NOMO-1 treated with dmso at 0.1 percent for 144 hours (cell line): ENCODE results near the gene ECHDC1.

Experiments used
- DNase-seq: peaks from one replicate; lab custom pipeline; 2025; ENCODE audit not compliant: unreplicated experiment; lab: John Stamatoyannopoulos, UW

ECHDC1 gene

DNA sequence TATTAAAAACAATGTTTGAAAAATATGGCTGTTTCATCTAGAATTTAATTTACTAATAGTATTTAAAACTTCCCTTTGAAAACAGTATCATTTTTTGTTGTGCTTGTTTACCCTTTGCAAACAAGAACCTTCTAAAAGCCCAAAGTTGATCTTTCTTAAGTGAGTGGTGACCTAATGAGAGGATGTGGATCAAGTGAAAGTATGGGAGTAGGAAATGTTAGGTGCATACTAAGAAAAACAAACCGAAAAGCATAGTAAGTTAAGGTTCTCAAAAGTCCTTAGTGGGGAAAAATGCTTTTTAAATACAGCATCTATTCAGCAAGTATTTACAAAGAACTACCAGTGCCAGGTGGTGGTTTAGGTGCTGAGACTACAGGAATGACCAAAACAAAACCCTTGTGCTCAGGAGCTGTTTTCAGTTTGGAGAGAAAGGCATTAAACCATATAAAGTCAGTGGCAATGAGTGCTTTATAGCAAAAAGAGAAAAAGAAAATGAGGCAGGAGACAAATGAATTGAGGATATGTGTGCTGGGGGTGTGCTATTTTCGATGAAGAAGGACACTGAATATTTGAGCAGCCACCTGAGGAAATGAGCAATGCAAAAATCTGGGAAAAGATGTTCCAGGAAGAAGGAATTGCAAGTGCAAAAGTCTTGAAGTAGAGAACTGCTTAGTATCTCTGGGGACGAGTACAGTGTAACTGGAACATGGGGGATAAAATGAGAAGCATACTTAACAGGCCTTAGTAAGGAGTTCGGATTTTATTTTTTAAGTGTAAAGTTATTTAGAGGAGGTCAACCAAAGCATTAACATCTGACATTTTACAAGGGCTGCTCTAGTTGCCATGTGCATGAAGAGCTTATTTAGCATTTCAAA, 52.8 kb downstream of the ECHDC1 start:
- DNase-seq, result no peak

- peak; percentile 21 for DNase-seq
Observed at GRCh38 chr6:127289934-127290333, 53.5 kb downstream of the ECHDC1 start.

- no peak for DNase-seq
Observed at GRCh38 chr6:127288705-127289104, 54.7 kb downstream of the ECHDC1 start.

DNA sequence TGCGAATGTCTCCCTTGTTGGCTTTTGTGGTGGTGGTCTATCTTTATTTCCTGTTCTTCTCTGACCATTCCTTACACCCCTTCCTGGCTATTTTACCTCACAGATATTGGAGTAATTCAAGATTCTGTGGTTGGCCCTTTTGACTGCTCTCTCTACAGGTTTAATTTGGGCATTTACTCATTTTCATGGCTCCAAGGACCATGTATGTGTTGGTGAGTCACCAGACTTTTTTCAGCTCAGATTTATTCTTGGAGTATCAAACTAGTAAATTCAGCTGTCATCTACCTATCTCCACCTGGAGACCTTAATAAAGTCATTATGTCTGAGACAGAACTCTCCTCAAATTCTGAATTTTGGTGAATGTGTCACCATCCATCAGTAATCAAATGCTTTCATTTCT, 61.2 kb downstream of the ECHDC1 start:
- DNase-seq, result no peak

- no peak for DNase-seq
Observed at GRCh38 chr6:127279815-127280214, 63.6 kb downstream of the ECHDC1 start.

- no peak for DNase-seq
Observed at GRCh38 chr6:127277878-127278843, 65.2 kb downstream of the ECHDC1 start.

- no peak for DNase-seq
Observed at GRCh38 chr6:127276331-127276730, 67.1 kb downstream of the ECHDC1 start.

GRCh38 chr6:127273499-127273898, 69.9 kb downstream of the ECHDC1 start:
- DNase-seq, result no peak

DNA sequence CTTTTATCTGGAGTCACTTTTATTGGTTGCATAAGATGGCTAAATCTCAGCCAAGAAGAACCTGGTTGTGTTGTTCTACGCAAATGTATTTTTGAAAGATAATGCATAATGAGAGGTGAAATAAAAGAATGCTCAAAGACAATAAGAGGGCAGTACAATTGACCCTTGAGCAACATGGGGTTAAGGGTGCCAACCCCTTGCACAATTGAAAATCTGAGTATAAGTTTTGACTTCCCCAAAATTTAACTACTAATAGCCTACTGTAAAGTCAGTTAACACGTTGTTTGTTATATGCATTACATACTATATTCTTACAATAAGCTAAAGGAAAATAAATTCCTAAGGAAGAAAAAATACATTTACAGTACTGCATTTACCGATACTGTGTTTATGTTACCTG, 70.8 kb downstream of the ECHDC1 start:
- DNase-seq, result no peak

- DNase-seq, result no peak
Observed at GRCh38 chr6:127267646-127268625, 75.5 kb downstream of the ECHDC1 start.

DNA sequence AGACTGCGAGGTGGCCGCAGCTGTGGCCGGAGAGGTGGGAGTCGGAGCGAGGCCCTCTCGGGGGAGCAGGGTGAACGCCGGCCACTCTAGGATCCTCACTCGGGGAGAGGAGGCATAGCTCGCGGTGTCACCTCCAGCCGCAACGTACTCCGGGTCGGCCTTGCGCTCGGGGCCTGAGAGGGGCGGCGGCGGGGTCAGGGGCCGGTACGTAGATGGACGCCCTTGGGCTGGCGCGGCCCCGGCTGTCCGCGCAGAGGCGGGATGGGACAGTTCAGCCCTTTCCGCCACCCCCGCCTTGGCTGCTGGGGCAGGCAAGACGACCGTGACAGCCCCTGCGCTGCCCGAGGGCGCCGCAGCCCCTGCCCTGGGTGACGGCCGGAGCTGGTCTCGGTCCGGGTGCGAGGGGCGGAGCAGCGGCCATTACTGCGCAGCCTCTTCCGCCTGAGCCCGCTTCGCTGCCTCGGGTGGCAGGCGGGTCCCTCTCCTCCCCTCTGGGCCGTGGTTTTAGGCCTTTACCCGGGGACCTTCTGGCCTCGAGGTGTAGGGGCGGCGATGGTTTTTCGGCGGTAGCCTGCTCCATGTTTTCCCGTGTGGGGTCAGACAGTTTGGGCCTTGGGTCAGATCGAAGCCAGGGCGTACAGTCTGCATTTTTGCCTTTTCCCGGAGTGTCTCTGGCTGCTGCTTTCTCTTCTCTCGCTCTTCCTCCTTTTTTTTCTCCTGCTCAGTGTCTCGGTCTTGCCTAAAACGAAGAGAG, 76.3 kb downstream of the ECHDC1 start:
- DNase-seq, result peak; percentile 34

GRCh38 chr6:127266178-127266891, 77.1 kb downstream of the ECHDC1 start, which contains the start of gene RNF146:
Gene RNF146, plus strand, starts transcription at chr6:127266864. Its CDS starts 13,475 bp downstream, at chr6:127280339.
- peak; percentile 88 for DNase-seq

- DNase-seq, result no peak
Observed at GRCh38 chr6:127263481-127263880, 79.9 kb downstream of the ECHDC1 start.

- no peak for DNase-seq
Observed at GRCh38 chr6:127262896-127263295, 80.5 kb downstream of the ECHDC1 start.

DNA sequence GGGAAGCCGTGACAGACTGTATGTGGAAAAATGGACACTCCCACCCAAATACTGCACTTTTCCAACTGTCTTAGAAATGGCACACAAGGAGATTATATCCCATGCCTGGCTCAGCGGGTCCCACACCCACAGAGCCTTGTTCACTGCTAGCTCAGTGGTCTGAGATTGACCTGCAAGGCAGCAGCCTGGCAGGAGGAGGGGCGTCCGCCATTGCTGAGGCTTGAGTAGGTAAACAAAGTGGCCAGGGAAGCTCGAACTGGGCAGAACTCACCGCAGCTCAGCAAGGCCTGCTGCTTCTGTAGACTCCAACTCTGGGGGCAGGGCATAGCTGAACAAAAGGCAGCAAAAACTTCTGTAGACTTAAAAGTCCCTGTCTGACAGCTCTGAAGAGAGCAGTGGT, 88.1 kb downstream of the ECHDC1 start:
- DNase-seq, result no peak

GRCh38 chr6:127249621-127250020, 93.8 kb downstream of the ECHDC1 start:
- no peak for DNase-seq

DNA sequence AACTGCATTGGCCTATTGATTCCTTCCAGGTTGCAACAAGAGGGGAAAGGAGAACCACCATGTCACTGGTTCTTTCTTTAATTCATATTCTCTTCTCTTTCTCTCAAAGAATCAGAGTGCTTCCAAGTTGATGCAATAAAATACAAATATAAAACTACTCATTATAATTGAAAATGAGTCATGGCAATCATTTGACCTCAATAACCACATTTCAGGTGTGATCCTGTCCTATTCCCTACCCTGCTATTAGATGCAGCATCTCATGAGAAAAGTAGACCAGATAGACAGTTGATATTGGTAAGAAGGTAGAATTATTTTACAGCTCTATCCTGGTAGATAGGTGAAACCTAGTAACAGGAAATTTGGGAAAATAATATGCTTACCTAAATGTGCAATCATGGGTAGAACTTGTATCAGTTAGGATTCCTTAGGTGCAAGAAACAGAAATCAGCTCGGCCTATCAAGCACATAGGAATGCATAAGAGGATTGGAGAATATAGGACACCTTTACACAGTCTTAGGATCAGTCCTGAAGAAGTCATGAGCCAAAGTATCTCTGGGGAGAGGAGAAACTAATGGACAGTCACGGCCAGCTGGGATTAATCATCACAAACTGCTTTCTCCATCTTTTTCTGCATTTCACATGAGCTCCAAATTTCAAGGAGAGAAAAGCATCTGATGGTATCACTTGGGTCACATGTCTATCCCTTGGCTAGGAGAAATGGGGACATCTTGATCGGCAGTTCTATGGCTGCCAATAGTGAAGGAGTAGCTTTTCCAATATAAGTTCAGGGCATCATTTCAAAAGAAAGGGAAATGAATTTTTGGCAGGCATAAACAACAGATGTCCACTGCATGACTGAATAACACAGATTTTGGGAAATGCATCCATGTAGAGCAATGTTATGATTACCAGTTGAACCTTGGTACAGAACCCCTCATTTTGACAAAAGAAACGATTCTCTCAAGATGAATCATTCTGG, 96.0 kb downstream of the ECHDC1 start:
- DNase-seq, result no peak

- no peak for DNase-seq
Observed at GRCh38 chr6:127243501-127243900, 99.9 kb downstream of the ECHDC1 start.
